Hematopoietic multipotent progenitor cell treated with erythropoietin and hydrocortisone succinate and interleukin-3 and kit ligand, for 15 days (in vitro differentiated cells): ENCODE results near the gene MDC1.

Source experiments
- DNase-seq: peaks from one replicate; pipeline ENCODE4 v3.0.0-alpha.2; 2015; ENCODE audit warnings: low spot score

Gene MDC1

DNA sequence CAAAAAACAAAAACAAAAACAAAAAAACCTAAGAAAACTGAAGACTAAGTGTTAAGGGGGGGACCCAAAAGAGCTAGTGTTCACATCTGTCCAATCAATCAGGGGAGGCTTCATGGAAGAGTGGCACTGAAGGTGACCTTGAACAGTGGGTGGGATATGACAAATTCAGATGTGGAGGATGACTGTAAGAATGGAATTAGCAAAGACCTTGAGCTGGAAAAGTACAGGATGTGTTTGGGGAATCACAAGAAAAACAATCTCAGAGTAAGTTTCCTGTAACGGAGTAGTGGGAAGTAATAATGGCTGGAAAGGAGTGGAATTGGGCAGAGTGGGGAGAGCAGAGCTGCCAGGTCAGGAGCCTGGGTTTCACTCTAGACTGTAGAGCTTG, 30.2 kb upstream of the MDC1 start:
- no peak for DNase-seq

DNA sequence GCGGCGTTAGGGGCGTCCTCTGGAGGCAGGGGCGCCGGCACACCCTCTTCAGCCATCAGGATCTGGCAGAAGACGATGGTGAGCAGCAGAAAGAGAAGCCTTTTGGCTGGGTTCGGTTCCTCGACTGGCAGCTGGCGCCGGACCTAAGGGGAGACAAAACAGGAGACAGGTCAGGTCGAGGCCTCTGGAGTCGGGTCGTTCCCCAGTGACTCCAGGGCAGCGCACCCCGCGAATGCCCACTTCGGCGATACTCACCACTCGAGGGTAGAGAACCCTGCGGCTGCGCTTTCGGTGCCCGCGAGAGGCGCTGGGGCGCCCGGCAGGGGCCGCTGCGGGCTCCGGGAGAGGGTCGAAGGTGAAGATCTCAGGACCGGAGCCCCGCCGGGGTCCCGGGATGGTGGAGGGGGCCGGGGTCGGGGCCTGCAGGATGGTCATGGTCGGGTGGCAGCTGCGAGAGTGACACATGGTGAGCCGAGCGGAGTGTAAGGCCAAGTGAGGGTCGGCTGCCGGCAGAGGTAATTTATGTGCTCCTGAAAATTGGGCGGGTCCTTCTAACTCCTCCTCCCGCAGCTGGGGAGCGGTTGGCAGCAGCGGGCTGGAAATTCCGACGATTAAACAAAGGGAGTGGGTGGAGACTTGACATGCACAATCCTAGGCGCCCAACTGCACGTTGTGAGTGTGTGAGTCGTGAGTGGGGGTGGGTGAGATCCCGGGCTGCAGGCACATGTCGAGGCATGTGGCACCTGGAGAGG, 27.1 kb upstream of the MDC1 start, which contains the start of gene IER3:
IER3 (minus strand) TSS at position 494 of the 752 bp plus-strand sequence; CDS start at position 465, 29 bp downstream.
- DNase-seq = peak; percentile 74

DNA sequence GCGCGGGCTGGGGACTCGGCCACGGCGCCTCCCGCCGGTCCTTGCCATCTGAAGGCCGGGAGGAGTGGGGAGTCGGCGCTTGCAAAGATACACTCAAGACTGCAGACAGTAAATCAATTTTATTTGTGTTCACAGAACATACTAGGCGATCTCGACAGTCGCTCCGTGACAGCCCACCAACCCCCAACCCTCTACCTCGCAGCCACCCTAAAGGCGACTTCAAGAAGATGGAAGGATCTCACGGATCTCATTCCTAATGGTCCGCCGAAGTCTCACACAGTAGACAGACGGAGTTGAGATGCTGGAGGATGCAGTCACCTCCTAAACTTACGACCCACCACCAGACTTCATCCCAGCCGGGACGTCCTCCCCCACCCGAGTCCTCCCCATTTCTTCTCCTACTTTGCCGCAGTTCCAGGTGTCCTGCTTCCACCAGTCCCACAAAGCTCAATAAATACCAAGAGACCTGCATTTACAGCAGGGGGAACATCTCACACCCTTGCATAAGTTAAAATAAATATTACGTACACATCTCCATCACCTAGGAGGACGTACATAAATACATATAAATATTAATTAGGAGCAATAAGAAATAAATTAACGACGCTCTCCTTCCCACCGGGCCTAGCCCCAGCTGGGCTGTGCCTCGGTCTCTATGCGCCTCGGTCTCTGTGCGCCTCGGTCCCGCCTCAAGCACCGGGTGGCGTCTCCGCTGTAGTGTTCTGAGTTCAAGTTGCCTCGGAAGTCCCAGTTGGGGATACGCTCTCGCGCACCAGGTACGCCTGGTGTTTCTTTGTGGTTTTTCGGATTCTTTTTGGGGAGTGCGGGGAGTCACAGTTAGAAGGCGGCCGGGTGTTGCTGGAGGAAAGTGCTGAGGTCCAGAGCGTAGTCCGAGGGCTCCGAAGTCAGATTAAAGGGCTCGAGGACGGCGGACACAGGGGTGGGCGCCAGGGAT, 26.3 kb upstream of the MDC1 start:
- peak; percentile 33 for DNase-seq

DNA sequence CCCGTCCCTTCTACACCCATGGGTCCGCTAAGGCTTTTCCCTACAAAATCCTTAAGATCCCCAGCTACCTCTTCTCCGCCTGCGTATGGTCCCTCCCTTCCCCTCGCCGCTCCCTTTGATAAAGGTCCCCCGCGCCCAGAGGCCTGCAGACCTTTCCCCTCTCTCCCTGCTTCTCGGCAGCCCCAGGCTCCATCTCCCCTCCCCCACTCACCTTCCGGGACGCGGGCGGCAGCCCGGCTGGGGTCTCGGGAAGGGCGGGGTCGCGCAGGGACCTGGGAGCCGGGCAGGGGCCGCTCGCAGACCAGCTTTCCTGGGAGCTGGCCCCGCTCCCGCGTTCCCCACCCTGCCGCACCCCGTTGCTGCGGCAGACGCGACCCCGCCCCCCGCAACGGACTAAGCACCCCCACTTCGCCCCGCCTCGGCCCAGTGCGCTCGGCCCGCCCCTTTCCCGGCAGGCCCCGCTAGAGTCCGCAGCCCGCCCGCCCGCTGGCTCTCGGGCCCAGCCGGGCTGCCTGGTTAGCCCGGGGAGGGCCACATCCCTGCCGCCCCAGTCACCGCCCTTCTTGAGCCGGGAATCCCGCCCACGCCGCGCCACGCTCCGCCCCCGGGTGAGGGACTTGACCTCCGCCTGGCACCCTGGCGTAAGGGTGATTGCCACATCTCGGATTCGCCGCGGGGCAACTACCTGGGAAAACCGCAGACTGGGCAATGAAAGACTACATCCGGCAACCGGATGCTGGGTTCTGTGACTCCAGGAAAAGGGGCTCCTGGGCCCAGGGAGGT, 25.4 kb upstream of the MDC1 start, which contains the start of gene FLOT1:
FLOT1 (minus strand) TSS at position 372 of the 783 bp plus-strand sequence. CDS start 498 bp downstream, outside the sequence.
- DNase-seq = peak; percentile 92

DNA sequence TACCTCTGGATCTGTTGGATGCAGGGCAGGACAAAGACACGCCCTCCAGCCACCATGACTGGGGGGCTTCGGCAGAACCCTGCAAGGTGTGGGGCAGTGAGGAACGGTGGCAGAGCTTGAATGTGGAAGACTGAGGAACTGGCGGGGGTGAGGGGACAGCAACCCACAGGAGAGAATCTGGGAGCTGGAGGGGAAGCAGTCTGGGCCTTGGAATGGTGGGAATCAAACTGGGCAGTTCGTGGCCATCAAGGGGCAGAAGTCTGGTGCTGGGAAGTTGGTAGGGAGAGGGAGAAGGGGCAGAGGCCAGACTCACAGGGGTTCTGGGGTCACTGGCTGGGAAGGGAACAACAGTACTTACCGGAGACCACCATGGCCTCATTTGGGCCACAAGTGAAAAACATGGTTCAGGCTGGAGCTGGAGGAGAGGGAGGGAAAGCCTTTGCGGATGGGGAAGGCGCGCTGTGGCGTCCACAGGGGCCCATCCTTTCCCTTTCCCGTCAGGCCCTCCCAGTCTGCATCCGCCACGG, 24.8 kb upstream of the MDC1 start:
- DNase-seq = no peak

DNA sequence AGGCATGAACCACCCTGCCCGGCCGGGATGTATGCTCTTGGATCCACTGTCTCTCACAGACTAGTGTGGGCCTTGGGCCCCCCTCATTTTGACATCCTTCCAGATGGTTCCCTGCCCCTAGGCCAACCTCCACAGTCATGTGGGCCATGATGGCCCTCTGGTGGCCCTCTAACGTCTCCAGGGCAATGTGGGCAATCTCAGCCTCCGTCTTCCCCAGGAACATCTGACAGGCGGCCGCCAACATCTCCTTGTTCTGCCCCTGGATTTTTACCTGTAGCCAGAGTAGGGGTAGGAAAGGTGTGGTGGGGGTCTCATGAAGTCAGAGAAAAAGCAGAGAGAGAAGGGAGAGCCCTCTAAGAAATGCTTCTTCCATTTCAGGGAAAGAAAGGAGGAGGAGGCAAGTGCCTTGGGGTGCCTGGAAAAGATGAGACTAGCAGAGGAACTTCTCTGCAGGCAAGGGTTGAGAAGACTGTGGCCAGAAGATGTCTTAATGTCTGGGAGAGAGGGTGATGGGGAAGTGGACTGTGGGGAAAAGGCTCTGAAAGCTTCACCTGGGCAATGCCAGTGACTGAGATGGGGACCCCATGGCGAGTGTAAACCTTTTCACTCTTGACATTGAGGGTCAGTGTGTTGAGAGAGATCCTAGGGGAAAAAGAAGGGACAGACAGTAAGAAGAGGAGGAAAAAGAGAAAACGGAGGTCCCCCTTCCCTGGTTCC, 24.1 kb upstream of the MDC1 start:
- DNase-seq = no peak

DNA sequence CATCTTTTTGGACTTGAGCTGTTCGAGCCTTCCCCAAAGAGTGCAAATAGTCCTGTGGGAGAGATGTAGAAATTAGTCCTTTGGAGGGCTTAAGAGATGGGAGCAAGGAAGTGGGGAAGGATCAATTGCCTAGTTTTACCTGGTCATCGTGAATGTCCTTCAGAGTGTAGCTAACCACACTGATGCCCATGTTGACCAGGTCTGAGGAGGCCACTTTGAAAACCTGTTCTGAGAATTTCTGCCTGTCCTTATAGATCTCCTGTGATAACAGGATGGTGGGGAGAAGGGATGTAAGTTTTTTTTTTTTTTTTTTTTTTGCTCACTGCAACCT, 23.4 kb upstream of the MDC1 start:
- no peak for DNase-seq

DNA sequence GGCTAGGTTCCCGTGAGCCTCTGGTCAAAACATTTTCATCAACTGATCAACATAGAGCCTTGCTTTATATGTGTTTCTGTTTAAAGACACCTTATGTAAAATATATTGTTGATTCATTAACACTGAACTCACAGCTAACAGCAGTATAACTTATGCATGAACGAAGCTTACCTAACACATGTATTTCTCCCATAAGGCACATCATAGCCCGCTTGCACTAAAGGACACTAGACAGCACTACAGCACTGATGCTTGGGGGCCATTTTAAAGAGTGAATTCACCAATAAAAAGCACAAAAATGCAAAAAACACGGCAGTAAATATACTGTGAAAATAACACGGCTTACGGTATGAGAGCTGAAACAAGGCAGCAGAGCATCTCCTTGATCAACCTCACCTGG, 21.5 kb upstream of the MDC1 start:
- no peak for DNase-seq

DNA sequence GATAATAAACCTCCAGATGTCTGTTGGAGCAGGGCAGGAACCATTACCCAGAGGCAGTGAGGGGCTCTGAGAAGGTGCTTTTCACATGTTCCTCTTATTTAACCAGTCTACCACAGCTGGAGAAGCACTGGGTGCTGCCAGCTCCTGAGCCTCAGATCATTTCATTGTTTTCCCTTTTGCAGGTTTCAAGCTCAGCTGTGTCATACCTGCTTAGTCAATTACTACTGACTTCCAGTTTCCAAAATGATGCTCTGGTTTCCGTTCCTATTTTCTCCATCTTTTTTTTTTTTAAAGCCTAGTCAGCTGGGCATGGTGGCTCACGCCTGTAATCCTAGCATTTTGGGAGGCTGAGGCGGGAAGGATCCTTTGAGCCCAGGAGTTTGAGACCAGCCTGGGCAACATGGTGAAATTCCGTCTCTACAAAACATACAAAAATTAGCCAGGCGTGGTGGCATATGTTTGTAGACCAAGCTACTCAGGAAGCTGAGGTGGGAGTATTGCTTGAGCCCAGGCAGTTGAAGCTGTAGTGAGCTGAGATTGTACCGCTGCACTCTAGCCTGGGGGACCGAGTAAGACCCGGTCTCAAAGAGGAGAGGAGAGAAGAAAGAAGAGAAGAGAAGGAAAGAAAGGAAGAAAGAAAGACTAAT, 18.7 kb upstream of the MDC1 start:
- DNase-seq = no peak

DNA sequence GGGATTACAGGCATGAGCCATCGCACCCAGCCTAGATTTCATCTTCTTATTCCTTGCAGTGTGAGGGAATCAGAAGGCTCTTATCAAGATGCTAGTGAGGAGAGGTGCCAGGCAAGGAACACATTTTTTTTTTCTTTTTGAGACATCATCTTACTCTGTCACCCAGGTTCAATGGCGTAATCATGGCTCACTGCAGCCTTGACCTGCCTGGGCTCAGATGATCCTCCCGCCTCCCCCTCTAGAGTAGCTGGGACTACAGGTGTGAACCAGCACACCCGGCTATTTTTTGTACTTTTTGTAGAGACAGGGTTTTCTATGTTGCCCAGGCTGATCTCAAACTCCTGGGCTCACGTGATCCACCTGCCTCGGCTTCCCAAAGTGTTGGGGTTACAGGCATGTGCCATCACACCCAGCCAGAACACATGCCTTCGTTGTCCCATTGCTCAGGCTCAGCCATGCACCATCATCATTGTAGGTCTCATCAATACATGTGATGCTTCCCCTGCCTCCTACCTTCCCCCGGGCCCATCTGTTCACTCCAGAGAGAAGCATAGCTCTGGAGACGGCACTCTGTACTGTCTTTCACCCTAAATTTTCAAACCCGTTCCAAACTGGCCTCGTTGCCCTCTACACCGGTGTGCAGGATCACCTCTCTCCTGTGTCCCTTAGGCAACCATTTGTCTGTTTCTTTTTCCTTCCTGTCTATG, 15.3 kb upstream of the MDC1 start:
- no peak for DNase-seq

DNA sequence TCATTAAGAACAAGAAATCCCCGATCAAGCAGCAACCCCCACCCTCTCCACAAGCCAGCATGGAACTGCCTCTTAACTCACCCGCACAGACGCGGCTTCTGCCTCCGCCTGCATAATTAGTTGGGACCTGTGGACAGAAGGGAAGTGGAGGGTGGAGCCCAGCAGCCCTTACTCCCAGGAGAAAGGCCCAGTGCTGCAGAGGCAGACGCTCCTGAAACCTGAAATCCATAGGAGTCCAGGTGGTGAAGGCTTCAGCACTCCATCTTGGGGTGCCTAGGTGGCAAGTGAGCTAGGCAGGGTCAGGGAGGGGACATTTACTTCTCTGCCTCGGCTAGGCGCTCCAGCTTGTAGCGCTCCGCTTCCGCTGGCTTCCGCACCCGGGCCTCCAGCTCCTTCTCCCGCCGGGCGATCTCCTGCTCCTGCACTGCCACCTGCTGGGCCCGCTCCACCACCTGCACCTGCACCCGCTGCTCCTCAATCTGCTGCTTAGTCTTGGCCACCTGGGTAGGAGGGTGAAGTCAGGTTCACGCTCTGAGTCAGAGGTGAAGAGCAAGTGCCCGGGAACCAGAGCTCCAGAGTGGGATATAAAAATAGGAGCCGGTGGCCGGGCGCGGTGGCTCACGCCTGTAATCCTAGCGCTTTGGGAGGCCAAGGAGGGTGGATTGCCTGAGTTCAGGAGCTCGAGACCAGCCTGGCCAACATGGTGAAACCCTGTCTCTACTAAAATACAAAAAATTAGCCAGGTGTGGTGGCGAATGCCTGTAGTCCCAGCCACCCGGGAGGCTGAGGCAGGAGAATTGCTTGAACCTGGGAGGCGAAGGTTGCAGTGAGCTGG, 13.7 kb upstream of the MDC1 start:
- peak; percentile 68 for DNase-seq

DNA sequence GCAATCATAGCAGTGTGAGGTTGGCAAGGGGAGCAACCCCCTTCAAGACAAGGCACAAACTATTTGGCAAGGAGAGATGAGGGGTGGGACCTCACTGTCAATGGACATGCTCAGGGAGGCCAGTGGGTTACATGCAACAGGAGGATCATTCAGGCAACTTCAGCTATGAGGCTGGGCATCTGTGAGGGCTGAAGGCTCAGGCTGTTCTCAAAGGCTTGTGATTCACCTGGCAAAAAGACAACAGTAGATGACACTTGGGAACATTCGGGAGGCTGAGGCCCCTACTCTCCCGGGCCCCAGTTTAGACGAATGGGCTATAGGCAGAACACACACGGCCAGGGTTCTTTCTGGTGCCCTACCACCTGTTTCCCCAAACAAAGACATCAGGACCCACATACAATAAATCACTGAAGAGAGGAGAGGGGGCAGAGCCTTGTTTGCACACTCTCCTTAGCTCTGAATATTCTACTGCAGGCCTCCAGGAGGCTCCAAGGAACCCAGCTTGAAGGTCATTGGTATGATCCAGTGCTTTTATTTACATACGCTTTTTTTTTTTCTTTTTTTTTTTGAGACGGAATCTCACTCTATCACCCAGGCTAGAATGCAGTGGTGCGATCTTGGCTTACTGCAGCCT, 11.0 kb upstream of the MDC1 start:
- DNase-seq = no peak

DNA sequence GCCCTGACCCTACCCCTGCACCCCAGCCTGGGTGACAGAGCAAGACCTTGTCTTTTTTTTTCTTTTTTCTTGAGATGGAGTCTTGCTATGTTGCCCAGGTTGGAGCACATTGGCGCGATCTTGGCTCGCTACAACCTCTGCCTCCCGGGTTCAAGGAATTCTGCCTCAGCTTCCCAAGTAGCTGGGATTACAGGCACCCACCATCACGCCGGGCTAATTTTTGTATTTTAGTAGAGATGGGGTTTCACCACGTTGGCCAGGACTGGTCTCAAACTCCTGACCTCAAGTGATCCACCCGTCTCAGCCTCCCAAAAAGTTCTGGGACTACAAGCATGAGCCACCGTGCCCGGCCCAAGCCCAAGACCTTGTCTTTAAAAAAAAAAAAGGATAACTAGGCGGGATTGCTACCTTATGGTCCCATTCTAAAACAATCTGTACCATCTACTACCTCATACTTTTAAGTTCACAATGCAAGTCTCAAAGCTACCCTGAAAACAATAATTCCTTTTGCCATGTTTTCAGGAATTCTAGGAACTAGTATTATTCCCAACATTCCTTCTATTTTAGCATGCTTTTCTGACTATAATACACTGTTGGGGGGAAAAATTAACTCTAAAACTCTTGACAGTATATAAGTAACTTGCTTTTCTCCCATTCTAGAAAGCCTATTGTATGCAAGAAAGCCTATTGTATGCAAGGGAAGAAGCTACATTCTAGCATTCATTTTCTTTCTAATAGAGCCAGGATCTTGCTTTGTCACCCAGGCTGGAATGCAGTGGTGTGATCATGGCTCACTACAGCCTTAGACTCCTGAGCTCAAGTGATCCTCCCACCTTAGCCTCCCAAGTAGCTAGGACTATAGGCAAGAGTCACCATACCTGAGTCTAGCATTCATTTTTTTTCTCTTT, 9.7 kb upstream of the MDC1 start:
- no peak for DNase-seq

DNA sequence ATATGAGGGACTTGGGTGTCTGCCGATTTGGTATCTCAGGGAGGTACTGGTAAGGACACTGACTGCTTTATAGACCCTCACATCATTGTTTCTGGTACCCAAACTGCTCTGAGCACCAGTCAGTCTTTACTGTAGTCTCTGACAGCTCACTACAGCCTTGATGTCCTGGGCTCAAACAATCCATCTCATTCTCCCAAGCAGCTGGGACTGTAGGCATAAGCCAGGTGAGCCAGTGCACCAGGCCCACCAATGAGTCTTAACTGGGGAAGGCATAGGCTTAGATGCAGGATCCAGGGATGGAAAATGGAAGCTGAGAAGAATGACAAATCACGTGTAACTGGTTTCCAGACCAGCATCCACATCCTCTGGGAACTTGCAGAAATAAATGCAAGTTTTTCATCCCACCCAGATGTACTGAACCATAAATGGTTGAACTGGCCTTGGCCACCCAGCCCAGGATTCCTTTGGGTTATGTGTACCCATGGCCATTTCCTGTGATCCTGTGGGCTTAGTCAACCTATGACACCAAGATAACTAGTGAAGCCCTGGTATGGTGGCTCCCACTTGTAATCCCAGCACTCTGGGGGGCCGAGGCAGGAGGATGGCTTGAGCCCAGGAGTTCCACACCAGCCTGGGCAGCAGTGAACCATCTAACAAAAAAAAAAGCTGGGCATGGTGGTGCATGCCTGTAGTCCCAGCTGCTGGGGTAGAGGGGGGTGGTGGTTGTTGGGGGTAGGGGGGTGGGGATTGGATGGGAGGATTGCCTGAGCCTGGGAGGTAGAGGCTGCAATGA, 8.8 kb upstream of the MDC1 start:
- DNase-seq = no peak

DNA sequence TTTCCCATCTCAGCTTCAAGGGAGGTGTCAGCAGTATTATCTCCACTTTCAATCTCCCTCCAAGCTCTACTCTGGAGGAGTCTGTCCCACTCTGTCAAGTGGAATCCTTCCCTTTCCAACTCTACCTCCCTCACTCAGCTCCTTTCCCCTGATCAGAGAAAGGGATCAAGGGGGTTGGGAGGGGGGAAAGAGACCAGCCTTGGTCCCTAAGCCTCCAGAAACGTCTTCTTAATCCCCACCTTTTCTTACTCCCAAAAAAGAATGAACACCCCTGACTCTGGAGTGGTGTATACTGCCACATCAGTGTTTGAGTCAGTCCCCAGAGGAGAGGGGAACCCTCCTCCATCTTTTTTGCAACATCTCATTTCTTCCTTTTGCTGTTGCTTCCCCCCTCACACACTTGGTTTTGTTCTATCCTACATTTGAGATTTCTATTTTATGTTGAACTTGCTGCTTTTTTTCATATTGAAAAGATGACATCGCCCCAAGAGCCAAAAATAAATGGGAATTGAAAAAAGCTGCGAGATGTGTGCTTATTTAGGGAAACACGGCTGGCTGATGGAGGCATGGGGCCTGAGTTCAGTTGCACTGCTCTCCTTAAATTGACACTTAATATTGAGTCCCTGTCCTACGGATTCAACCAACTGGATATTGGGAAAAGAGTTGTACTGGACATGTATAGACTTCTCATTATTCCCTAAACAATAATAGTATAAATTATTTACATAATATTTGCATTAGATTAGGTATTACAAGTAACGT, 8.0 kb upstream of the MDC1 start:
- no peak for DNase-seq
